HG03108 (cell line): ENCODE results near the gene BABAM2.

Experiments
- ATAC-seq: cut with Tn5 transposase; IDR thresholded peaks from one replicate; pipeline ENCODE4 v1.9.1; 2021; ENCODE audit warnings: moderate library complexity; ENCODE audit not compliant: unreplicated experiment

Gene BABAM2

GRCh38 chr2:28387082-28387960 lies 496.8 kb downstream of the BABAM2 start:
- ATAC-seq = no peak
